SK-N-SH (cell line): ENCODE data around the gene SYNDIG1L. TPM values are rescaled to one million over a fixed set of nuclear protein-coding genes. Genes with fewer than 3 reads are reported as not detected.

Experiments
- CTCF ChIA-PET: fragments of 300-600, 350-600 bp; formaldehyde crosslinking; extraction: SDS; loops from one replicate; lab custom pipeline; 2021; lab: Yijun Ruan, JAX
- POLR2A ChIA-PET: fragments of 350-600 bp; sonication (Branson Sonifier 250); formaldehyde crosslinking; extraction: SDS; loops from one replicate; lab custom pipeline; 2020; ENCODE audit warnings: antibody characterized with exemption, inconsistent platforms; lab: Yijun Ruan, JAX
- DNase-seq: peaks from one replicate; pipeline ENCODE4 v3.0.0; 2012
- H2AFZ ChIP-seq: fragments of 200-600 bp; sonication (generic); 2 replicates; pipeline ENCODE4 v1.8.1; 2016; ENCODE audit warnings: antibody characterized with exemption, mild to moderate bottlenecking, low read depth
- H3F3A ChIP-seq: fragments of 200-600 bp; sonication (generic); replicated peaks from 2 replicates; pipeline ENCODE3; 2016; ENCODE audit warnings: antibody characterized with exemption, mild to moderate bottlenecking; ENCODE audit not compliant: insufficient read depth
- H3K27ac ChIP-seq, 2 experiments: fragments of 200-500 bp in 1 of 2; fragments of 200-600 bp in 1 of 2; sonication (Bioruptor generic) in 1 of 2; sonication (generic), shearing (Covaris generic) in 1 of 2; 2 replicates each; pipeline versions ENCODE4 v1.5.1 to v1.6.1; 2014 to 2016; ENCODE audit warnings: low read depth in 2 of 2, inconsistent platforms in 1 of 2, low read length in 1 of 2, mild to moderate bottlenecking in 1 of 2, mixed read lengths in 1 of 2
- H3K27me3 ChIP-seq: fragments of 200-600 bp; sonication (generic), shearing (Covaris generic); 2 replicates; pipeline ENCODE4 v1.6.1; 2016; ENCODE audit warnings: mixed run types; ENCODE audit not compliant: insufficient read depth
- H3K36me3 ChIP-seq, 2 experiments: fragments of 200-500 bp in 1 of 2; fragments of 200-600 bp in 1 of 2; sonication (Bioruptor generic) in 1 of 2; sonication (generic) in 1 of 2; replicated peaks in 1 of 2; 2 replicates each; pipeline versions ENCODE3 to v1.5.1; 2014 to 2016; ENCODE audit warnings: low read length in 1 of 2, mild to moderate bottlenecking in 1 of 2; ENCODE audit not compliant: insufficient read depth in 2 of 2, control insufficient read depth in 1 of 2
- H3K4me1 ChIP-seq, 2 experiments: fragments of 200-500 bp in 1 of 2; fragments of 200-600 bp in 1 of 2; sonication (Bioruptor generic) in 1 of 2; sonication (generic), shearing (Covaris generic) in 1 of 2; 2 replicates each; pipeline versions ENCODE4 v1.5.1 to v1.6.1; 2014 to 2016; ENCODE audit warnings: low read depth in 1 of 2, low read length in 1 of 2, mixed run types in 1 of 2; ENCODE audit not compliant: insufficient read depth in 2 of 2, control insufficient read depth in 1 of 2
- H3K4me2 ChIP-seq: fragments of 200-600 bp; sonication (generic), shearing (Covaris generic); 2 replicates; pipeline ENCODE4 v1.6.1; 2017; ENCODE audit warnings: mixed run types
- H3K4me3 ChIP-seq, 2 experiments: fragments of 200-500 bp in 1 of 2; fragments of 200-600 bp in 1 of 2; sonication (Bioruptor generic) in 1 of 2; sonication (generic), shearing (Covaris generic) in 1 of 2; 2 replicates each; pipeline versions ENCODE4 v1.5.1 to v1.8.1; 2014 to 2016; ENCODE audit warnings: low read depth in 2 of 2, inconsistent platforms in 1 of 2, low read length in 1 of 2, mild to moderate bottlenecking in 1 of 2, mixed read lengths in 1 of 2, moderate library complexity in 1 of 2
- H3K79me2 ChIP-seq: fragments of 200-600 bp; sonication (generic); 2 replicates; pipeline ENCODE4 v1.8.1; 2017; ENCODE audit warnings: mild to moderate bottlenecking; ENCODE audit not compliant: insufficient read depth
- H3K9ac ChIP-seq: fragments of 200-600 bp; sonication (generic); 2 replicates; pipeline ENCODE4 v1.6.1; 2017; ENCODE audit warnings: mixed run types
- H3K9me2 ChIP-seq: fragments of 200-600 bp; sonication (generic); 2 replicates; pipeline ENCODE4 v1.6.1; 2017; ENCODE audit warnings: mixed run types
- H3K9me3 ChIP-seq: fragments of 200-600 bp; sonication (generic); 2 replicates; pipeline ENCODE4 v1.6.1; 2017; ENCODE audit warnings: mixed run types, mild to moderate bottlenecking, moderate library complexity
- H4K20me1 ChIP-seq: fragments of 200-600 bp; sonication (generic); 2 replicates; pipeline ENCODE4 v1.6.1; 2017; ENCODE audit warnings: mild to moderate bottlenecking, mixed run types; ENCODE audit not compliant: insufficient read depth
- EZH2phosphoT487 ChIP-seq: fragments of 200-600 bp; sonication (generic); IDR thresholded peaks from 2 replicates; pipeline ENCODE4 v1.6.1; 2017; ENCODE audit warnings: low read depth, mixed run types, mild to moderate bottlenecking, antibody characterized with exemption, moderate library complexity, borderline replicate concordance
- FOXJ3 ChIP-seq: sonication (generic); formaldehyde crosslinking; IDR thresholded peaks from 2 replicates; pipeline ENCODE4 v1.5.1; 2020; ENCODE audit warnings: mild to moderate bottlenecking, missing genetic modification reagents
- FOXM1 ChIP-seq: IDR thresholded peaks from 2 replicates; pipeline ENCODE4 v1.4.0; 2012; ENCODE audit warnings: low read depth, mild to moderate bottlenecking
- GABPA ChIP-seq: IDR thresholded peaks from 2 replicates; pipeline ENCODE4 v1.4.0; 2012; ENCODE audit warnings: low read depth, mild to moderate bottlenecking
- MXI1 ChIP-seq: IDR thresholded peaks from 2 replicates; pipeline ENCODE4 v1.6.1; 2012; ENCODE audit warnings: mild to moderate bottlenecking, low read depth, low read length, improper control_type of control experiment
- NFIC ChIP-seq: IDR thresholded peaks from 2 replicates; pipeline ENCODE4 v1.4.0; 2012; ENCODE audit warnings: borderline replicate concordance
- NRF1 ChIP-seq: IDR thresholded peaks from 2 replicates; pipeline ENCODE4 v1.6.1; 2012; ENCODE audit warnings: low read depth, mild to moderate bottlenecking, low read length
- RFX5 ChIP-seq: IDR thresholded peaks from 2 replicates; pipeline ENCODE4 v1.6.1; 2012; ENCODE audit warnings: mild to moderate bottlenecking, improper control_type of control experiment, low read length
- RXRA ChIP-seq: IDR thresholded peaks from 2 replicates; pipeline ENCODE4 v1.4.0; 2012; ENCODE audit warnings: low read depth, mild to moderate bottlenecking, borderline replicate concordance
- SIN3A ChIP-seq: IDR thresholded peaks from 2 replicates; pipeline ENCODE4 v1.6.1; 2012; ENCODE audit warnings: low read depth, mild to moderate bottlenecking, low read length, moderate library complexity, borderline replicate concordance
- SMC3 ChIP-seq: IDR thresholded peaks from 2 replicates; pipeline ENCODE4 v1.6.1; 2012; ENCODE audit warnings: low read depth, low read length, improper control_type of control experiment
- YY1 ChIP-seq: IDR thresholded peaks from 2 replicates; pipeline ENCODE4 v1.4.0; 2012; ENCODE audit warnings: low read depth, mild to moderate bottlenecking
- WGBS: methylation state at CpG from one replicate; pipeline ENCODE4 v1.1.6; 2017; ENCODE audit warnings: low lambda C conversion rate; 5-methylcytosine and 5-hydroxymethylcytosine counted together
- polyA plus RNA-seq, 3 experiments: library from polyadenylated mRNA; depleted of rRNA; stranded (reverse); fragments of >200 nt; gene quantifications; 2 replicates each; pipeline ENCODE4 v1.2.3, GENCODE V29; 2012
- TF ChIP-seq, protein P1 (sequence below): fragments of 200-600 bp; sonication (generic); IDR thresholded peaks from 2 replicates; pipeline ENCODE4 v1.6.1; 2017; ENCODE audit warnings: antibody characterized with exemption, mild to moderate bottlenecking, moderate library complexity
- TF ChIP-seq, protein P2 (sequence below): IDR thresholded peaks from 2 replicates; pipeline ENCODE4; 2012
- TF ChIP-seq, protein P3 (sequence below): IDR thresholded peaks from 2 replicates; pipeline ENCODE4 v1.4.0; 2012; ENCODE audit warnings: low read depth, borderline replicate concordance
- TF ChIP-seq, protein P4 (sequence below): IDR thresholded peaks from 2 replicates; pipeline ENCODE4 v1.4.0; 2012; ENCODE audit warnings: low read depth
- TF ChIP-seq, protein P5 (sequence below): IDR thresholded peaks from 2 replicates; pipeline ENCODE4 v1.4.0; 2012; ENCODE audit warnings: low read depth, borderline replicate concordance

SYNDIG1L gene
- polyA plus RNA-seq, 1 of the 3 experiments (the other 2 are of a cell fraction): not detected

DNA sequence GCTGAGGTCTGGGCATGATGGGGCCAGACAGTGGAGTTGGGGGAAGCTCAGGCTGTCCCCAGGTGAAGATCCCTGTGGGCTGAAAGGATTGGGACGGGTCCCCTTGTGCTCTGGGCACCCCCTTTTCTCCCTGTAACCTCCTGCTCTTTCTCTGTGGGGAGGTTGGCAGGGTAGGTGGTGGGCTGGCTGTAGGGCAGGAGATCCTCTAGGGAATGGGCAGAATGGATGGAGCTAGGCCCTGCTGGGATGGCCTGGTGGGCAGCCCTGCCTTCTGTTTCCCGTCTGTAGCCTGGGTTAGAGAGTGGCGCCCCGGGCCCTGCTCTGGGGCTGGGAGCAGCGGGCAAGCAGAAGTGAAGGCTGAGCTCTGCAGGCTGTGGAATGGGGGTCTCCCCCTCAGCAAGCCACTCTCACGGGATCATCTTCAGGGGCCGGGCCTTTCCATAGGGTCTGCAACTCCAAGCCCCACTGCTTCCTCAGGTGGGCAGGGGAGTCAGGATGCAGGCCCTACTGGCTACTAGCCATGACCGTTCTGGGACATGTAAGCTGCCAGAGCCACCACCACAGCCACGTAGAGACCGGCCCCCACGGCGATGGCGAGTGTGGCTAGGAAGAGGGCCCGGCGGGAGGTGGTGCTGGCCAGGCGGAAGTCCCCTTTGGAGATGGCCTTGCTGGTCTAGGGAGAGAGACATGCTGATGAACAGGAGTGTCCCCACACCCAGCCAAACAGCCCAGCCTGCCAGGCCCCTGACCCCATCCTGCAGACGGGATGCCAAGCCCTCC is 18.8 kb downstream of the SYNDIG1L start:
- POLR2A ChIA-PET: no interaction called here
- 20% methylated on average over 1 of the region's 17 CpGs for WGBS
- TF ChIP-seq FOXJ3 (CRISPR knock-in tag) (no peak), FOXM1 (no peak), NRF1 (no peak), MXI1 (no peak), GABPA (no peak), RXRA (no peak), EZH2phosphoT487 (no peak), YY1 (no peak), SIN3A (no peak), SMC3 (no peak), RFX5 (no peak), NFIC (no peak)
- TF ChIP-seq, protein P1, sequence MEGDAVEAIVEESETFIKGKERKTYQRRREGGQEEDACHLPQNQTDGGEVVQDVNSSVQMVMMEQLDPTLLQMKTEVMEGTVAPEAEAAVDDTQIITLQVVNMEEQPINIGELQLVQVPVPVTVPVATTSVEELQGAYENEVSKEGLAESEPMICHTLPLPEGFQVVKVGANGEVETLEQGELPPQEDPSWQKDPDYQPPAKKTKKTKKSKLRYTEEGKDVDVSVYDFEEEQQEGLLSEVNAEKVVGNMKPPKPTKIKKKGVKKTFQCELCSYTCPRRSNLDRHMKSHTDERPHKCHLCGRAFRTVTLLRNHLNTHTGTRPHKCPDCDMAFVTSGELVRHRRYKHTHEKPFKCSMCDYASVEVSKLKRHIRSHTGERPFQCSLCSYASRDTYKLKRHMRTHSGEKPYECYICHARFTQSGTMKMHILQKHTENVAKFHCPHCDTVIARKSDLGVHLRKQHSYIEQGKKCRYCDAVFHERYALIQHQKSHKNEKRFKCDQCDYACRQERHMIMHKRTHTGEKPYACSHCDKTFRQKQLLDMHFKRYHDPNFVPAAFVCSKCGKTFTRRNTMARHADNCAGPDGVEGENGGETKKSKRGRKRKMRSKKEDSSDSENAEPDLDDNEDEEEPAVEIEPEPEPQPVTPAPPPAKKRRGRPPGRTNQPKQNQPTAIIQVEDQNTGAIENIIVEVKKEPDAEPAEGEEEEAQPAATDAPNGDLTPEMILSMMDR: no peak
- TF ChIP-seq, protein P2, sequence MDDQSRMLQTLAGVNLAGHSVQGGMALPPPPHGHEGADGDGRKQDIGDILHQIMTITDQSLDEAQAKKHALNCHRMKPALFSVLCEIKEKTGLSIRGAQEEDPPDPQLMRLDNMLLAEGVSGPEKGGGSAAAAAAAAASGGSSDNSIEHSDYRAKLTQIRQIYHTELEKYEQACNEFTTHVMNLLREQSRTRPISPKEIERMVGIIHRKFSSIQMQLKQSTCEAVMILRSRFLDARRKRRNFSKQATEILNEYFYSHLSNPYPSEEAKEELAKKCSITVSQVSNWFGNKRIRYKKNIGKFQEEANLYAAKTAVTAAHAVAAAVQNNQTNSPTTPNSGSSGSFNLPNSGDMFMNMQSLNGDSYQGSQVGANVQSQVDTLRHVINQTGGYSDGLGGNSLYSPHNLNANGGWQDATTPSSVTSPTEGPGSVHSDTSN: no peak
- TF ChIP-seq, protein P3, sequence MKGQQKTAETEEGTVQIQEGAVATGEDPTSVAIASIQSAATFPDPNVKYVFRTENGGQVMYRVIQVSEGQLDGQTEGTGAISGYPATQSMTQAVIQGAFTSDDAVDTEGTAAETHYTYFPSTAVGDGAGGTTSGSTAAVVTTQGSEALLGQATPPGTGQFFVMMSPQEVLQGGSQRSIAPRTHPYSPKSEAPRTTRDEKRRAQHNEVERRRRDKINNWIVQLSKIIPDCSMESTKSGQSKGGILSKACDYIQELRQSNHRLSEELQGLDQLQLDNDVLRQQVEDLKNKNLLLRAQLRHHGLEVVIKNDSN: no peak
- TF ChIP-seq, protein P4, sequence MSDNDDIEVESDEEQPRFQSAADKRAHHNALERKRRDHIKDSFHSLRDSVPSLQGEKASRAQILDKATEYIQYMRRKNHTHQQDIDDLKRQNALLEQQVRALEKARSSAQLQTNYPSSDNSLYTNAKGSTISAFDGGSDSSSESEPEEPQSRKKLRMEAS: no peak
- TF ChIP-seq, protein P5, sequence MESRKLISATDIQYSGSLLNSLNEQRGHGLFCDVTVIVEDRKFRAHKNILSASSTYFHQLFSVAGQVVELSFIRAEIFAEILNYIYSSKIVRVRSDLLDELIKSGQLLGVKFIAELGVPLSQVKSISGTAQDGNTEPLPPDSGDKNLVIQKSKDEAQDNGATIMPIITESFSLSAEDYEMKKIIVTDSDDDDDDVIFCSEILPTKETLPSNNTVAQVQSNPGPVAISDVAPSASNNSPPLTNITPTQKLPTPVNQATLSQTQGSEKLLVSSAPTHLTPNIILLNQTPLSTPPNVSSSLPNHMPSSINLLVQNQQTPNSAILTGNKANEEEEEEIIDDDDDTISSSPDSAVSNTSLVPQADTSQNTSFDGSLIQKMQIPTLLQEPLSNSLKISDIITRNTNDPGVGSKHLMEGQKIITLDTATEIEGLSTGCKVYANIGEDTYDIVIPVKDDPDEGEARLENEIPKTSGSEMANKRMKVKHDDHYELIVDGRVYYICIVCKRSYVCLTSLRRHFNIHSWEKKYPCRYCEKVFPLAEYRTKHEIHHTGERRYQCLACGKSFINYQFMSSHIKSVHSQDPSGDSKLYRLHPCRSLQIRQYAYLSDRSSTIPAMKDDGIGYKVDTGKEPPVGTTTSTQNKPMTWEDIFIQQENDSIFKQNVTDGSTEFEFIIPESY: no peak
- TF ChIP-seq, all 33 proteins: peak for 0

More for the DNA sequence above, 18.8 kb downstream of the SYNDIG1L start:
- H4K20me1 ChIP-seq: no peaks in the 10 kb centered on the region
- no peaks in the 10 kb centered on the region for H3F3A ChIP-seq
- no peaks in the 10 kb centered on the region for H3K9me2 ChIP-seq
- H3K4me1 ChIP-seq: peaks cover 0 to 4% of the 10 kb centered on the region in 2 experiments; a peak in 1 of 4 replicates
- H3K9me3 ChIP-seq: no peaks in the 10 kb centered on the region
- H3K36me3 ChIP-seq: no peaks in the 10 kb centered on the region
- H3K27me3 ChIP-seq: peaks cover 7% of the 10 kb centered on the region; the same call in 1 of the 2 replicates
- H3K4me3 ChIP-seq: no peak overlapping the region
- no peaks in the 10 kb centered on the region for H3K79me2 ChIP-seq
- CTCF ChIA-PET: no interaction called here
- H3K9ac ChIP-seq: no peak overlapping the region
- no peak overlapping the region for H3K27ac ChIP-seq
- no peak overlapping the region for H2AFZ ChIP-seq
- no peak overlapping the region for H3K4me2 ChIP-seq
- no peak for DNase-seq
